ENCODE results near the gene LAMC3. TPM values are rescaled to one million over a fixed set of nuclear protein-coding genes. Genes with fewer than 3 reads are reported as not detected.

LAMC3 gene
- polyA plus RNA-seq, 1 of the 3 experiments (the other 2 are of a cell fraction) = 0.07 TPM

GRCh38 chr9:130998597-130999244, 10.3 kb upstream of the LAMC3 start:
- no peak overlapping the region for H2AFZ ChIP-seq (ENCODE audit: low read depth)
- WGBS (ENCODE audit: low lambda C conversion rate) = 47% methylated on average over 16 of the region's 22 CpGs
- no peak overlapping the region for H3K27ac ChIP-seq (ENCODE audit: low read depth in 2 of 2, low read length in 1 of 2)
- H3K9me2 ChIP-seq = no peaks in the 10 kb centered on the region
- no peaks in the 10 kb centered on the region for H3F3A ChIP-seq (replicated peaks; ENCODE audit: insufficient read depth)
- H4K20me1 ChIP-seq (ENCODE audit: insufficient read depth) = no peaks in the 10 kb centered on the region
- H3K9me3 ChIP-seq = no peaks in the 10 kb centered on the region
- H3K36me3 ChIP-seq (replicated peaks in 1 of 2; ENCODE audit: control insufficient read depth in 1 of 2, insufficient read depth in 2 of 2, low read length in 1 of 2) = no peaks in the 10 kb centered on the region
- H3K4me2 ChIP-seq = no peak overlapping the region
- no peak overlapping the region; a peak in 1 of 4 replicates for H3K4me3 ChIP-seq (ENCODE audit: low read depth in 2 of 2, low read length in 1 of 2)
- H3K9ac ChIP-seq = no peak overlapping the region
- H3K4me1 ChIP-seq (ENCODE audit: control insufficient read depth in 1 of 2, insufficient read depth in 2 of 2, low read depth in 1 of 2, low read length in 1 of 2) = peaks cover 2 to 6% of the 10 kb centered on the region in 2 experiments; a peak in 1 of 4 replicates
- ChIA-PET POLR2A (no interaction called here), CTCF (interaction anchor here (0.6 to 12.4 kb wide), 51 partner anchors 8 to 527 kb away, joined by 3 to 173 read pairs (median 4); no protein-coding TSS in a partner anchor)
- H3K79me2 ChIP-seq (ENCODE audit: insufficient read depth) = no peaks in the 10 kb centered on the region
- TF ChIP-seq REST (IDR thresholded peaks at IDR 0.05; ENCODE audit: low read depth, low read length) (no peak), RXRA (IDR thresholded peaks at IDR 0.05; ENCODE audit: borderline replicate concordance, low read depth) (no peak), NFIC (IDR thresholded peaks at IDR 0.05; ENCODE audit: borderline replicate concordance) (no peak), USF1 (IDR thresholded peaks at IDR 0.05; ENCODE audit: borderline replicate concordance, low read depth) (no peak), ELF1 (IDR thresholded peaks at IDR 0.05) (no peak), ZBTB33 (IDR thresholded peaks at IDR 0.05; ENCODE audit: borderline replicate concordance, low read depth) (no peak), CHD2 (IDR thresholded peaks at IDR 0.05; ENCODE audit: low read length, partially characterized antibody) (no peak), TEAD4 (IDR thresholded peaks at IDR 0.05; ENCODE audit: borderline replicate concordance, insufficient read depth) (no peak), SMC3 (IDR thresholded peaks at IDR 0.05; ENCODE audit: low read depth, low read length) (no peak), TAF1 (IDR thresholded peaks at IDR 0.05; ENCODE audit: borderline replicate concordance, low read depth, low read length) (no peak)
- peak; percentile 40 for DNase-seq
- peaks cover 21% of the 10 kb centered on the region; the same call in 1 of the 2 replicates for H3K27me3 ChIP-seq (ENCODE audit: insufficient read depth)

Measured in SK-N-SH (cell line).